Left renal cortex interstitium (tissue), 4 donors: Measurements from ENCODE around the gene PPP3CA. TPM values are rescaled to one million over a fixed set of nuclear protein-coding genes. Genes with fewer than 3 reads are reported as not detected.
A peak's percentile ranks its signal among the peaks of the same experiment; 100 is the strongest.

Experiments used
- DNase-seq, 4 donors: peaks; one replicate each; pipeline ENCODE4 v3.0.0-alpha.2; 2013; ENCODE audit warnings: low read depth in 4 of 4, low spot score in 2 of 4, missing footprints in 1 of 4
- polyA plus RNA-seq, 4 donors: library from polyadenylated mRNA; unstranded; fragments of 120-200 nt; gene quantifications; one replicate each; pipeline ENCODE4 v1.2.1, GENCODE V29; 2013; ENCODE audit not compliant: insufficient read length in 4 of 4

PPP3CA gene
- polyA plus RNA-seq, result 10 to 100 TPM; 38.4 to 47.5 (median 41.0) TPM

- DNase-seq, result no peak
Measured at GRCh38 chr4:101347267-101347556, at the start of gene PPP3CA. PPP3CA (minus strand) TSS chr4:101347526.

GRCh38 chr4:101393256-101393655, 45.9 kb upstream of the PPP3CA start:
- DNase-seq, result no peak

GRCh38 chr4:101370663-101371210, 23.4 kb upstream of the PPP3CA start:
- no peak for DNase-seq

- DNase-seq, result no peak
Measured at GRCh38 chr4:101367201-101367600, 19.9 kb upstream of the PPP3CA start.

- no peak for DNase-seq
Measured at GRCh38 chr4:101366331-101366730, 19.0 kb upstream of the PPP3CA start.

- DNase-seq, result no peak
Measured at GRCh38 chr4:101357751-101358150, 10.4 kb upstream of the PPP3CA start.

- DNase-seq, result no peak
Measured at GRCh38 chr4:101356928-101357327, 9.6 kb upstream of the PPP3CA start.

- DNase-seq, result no peak
Measured at GRCh38 chr4:101355767-101356702, 8.7 kb upstream of the PPP3CA start.

- DNase-seq, result no peak
Measured at GRCh38 chr4:101355246-101355645, 7.9 kb upstream of the PPP3CA start.

- no peak for DNase-seq
Measured at GRCh38 chr4:101349801-101350064, 2.4 kb upstream of the PPP3CA start.

GRCh38 chr4:101348995-101349800, 1.9 kb upstream of the PPP3CA start:
- no peak for DNase-seq

GRCh38 chr4:101348367-101348827, 1.1 kb upstream of the PPP3CA start:
- peak in 1 of 4 donors; percentile 19 for DNase-seq

- DNase-seq, result peak; percentile 92 to 95 (median 94)
Measured at GRCh38 chr4:101347557-101348366, 436 bp upstream of the PPP3CA start.

GRCh38 chr4:101346351-101347266, 717 bp downstream of the PPP3CA start:
- DNase-seq, result peak in 3 of 4 donors; percentile 50 to 70 (median 59)

- DNase-seq, result peak in 3 of 4 donors; percentile 20 to 40 (median 35)
Measured at GRCh38 chr4:101345596-101346350, 1.6 kb downstream of the PPP3CA start.

GRCh38 chr4:101345271-101345595, 2.1 kb downstream of the PPP3CA start:
- DNase-seq, result no peak

GRCh38 chr4:101339332-101339731, 8.0 kb downstream of the PPP3CA start:
- no peak for DNase-seq

GRCh38 chr4:101337688-101338087, 9.6 kb downstream of the PPP3CA start:
- DNase-seq, result no peak
